DND-41 (cell line): ENCODE data around the gene TMEM163.
"Not testable (repeated sequence)": the region's sequence is repeated elsewhere in the genome, so short reads cannot be mapped to it uniquely, and the experiment has no call there.

Experiments
- ATAC-seq: fragments of 200-7000 bp; cut with Tn5 transposase; 3 replicates; pipeline ENCODE4 v1.9.1; 2021; ENCODE audit warnings: low read depth; ENCODE audit not compliant: insufficient read depth
- DNase-seq: peaks from one replicate; pipeline ENCODE4 v3.0.0-alpha.2; 2020
- H2AFZ ChIP-seq: 2 replicates; pipeline ENCODE4 v1.6.0; 2012; ENCODE audit warnings: low read depth, low read length
- H3K27ac ChIP-seq: 2 replicates; pipeline ENCODE4 v1.5.1; 2012; ENCODE audit warnings: low read length, inconsistent platforms
- H3K27me3 ChIP-seq: fragments of 200-600 bp; sonication (generic); 2 replicates; pipeline ENCODE4 v1.6.0; 2012; ENCODE audit warnings: low read length, mild to moderate bottlenecking, inconsistent platforms; ENCODE audit not compliant: insufficient read depth, poor library complexity
- H3K36me3 ChIP-seq: 2 replicates; pipeline ENCODE4 v1.5.1; 2012; ENCODE audit warnings: low read length, inconsistent platforms; ENCODE audit not compliant: insufficient read depth
- H3K4me1 ChIP-seq: 2 replicates; pipeline ENCODE4 v1.5.1; 2012; ENCODE audit warnings: mild to moderate bottlenecking, low read length; ENCODE audit not compliant: insufficient read depth
- H3K4me2 ChIP-seq: 2 replicates; pipeline ENCODE4 v1.6.0; 2012; ENCODE audit warnings: mild to moderate bottlenecking, moderate library complexity, low read length, inconsistent platforms; ENCODE audit not compliant: insufficient read depth
- H3K4me3 ChIP-seq, 2 experiments: fragments of 200-600 bp in 1 of 2; shearing (Covaris generic) in 1 of 2; 2 replicates each; pipeline ENCODE4 v1.5.1; 2012 to 2016; ENCODE audit warnings: inconsistent platforms in 2 of 2, low read length in 2 of 2, mild to moderate bottlenecking in 2 of 2, low read depth in 1 of 2, moderate library complexity in 1 of 2
- H3K79me2 ChIP-seq: 2 replicates; pipeline ENCODE4 v1.6.0; 2012; ENCODE audit warnings: low read length, inconsistent platforms; ENCODE audit not compliant: insufficient read depth
- H3K9ac ChIP-seq: 2 replicates; pipeline ENCODE4 v1.6.0; 2012; ENCODE audit warnings: low read depth, mild to moderate bottlenecking, inconsistent platforms, low read length, moderate library complexity
- H3K9me3 ChIP-seq: 2 replicates; pipeline ENCODE4 v1.5.1; 2012; ENCODE audit warnings: low read length, moderate library complexity, mild to moderate bottlenecking, inconsistent platforms; ENCODE audit not compliant: insufficient read depth, severe bottlenecking
- H4K20me1 ChIP-seq: 2 replicates; pipeline ENCODE4 v1.6.0; 2012; ENCODE audit warnings: low read length; ENCODE audit not compliant: insufficient read depth
- CTCF ChIP-seq: IDR thresholded peaks from 2 replicates; pipeline ENCODE4 v1.5.1; 2012; ENCODE audit warnings: borderline replicate concordance, low read length, moderate library complexity, mild to moderate bottlenecking; ENCODE audit not compliant: poor library complexity, severe bottlenecking; ENCODE audit errors: extremely low read depth
- EZH2 ChIP-seq: IDR thresholded peaks from 3 replicates; pipeline ENCODE4 v1.6.1; 2012; ENCODE audit warnings: borderline replicate concordance, low read depth, mild to moderate bottlenecking, moderate library complexity, low read length, inconsistent platforms; ENCODE audit not compliant: severe bottlenecking

Gene TMEM163

DNA sequence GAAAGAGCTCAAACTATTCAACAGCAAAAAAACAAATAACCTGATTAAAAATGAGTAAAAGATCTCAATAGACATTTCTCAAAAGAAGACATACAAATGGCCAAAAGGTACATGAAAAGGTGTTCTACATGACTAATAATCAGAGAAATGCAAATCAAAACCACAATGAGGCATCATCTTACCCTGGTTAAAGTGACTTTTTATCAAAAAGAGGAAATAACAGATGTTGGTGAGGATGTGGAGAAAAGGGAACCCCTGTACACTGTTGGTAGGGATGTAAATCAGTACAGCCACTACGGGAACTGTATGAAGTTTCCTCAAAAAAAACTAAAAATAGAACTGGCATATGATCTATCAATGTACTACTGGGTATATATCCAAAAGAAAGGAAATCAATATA, 39.8 kb upstream of the TMEM163 start:
- TF ChIP-seq EZH2 (no peak), CTCF (no peak)
- H3K36me3 ChIP-seq, result no peaks in the 10 kb centered on the region
- H3K4me3 ChIP-seq, result no peak overlapping the region
- H3K4me2 ChIP-seq, result no peak overlapping the region
- no peaks in the 10 kb centered on the region for H4K20me1 ChIP-seq
- no peak overlapping the region for H3K9ac ChIP-seq
- no peaks in the 10 kb centered on the region; the same call in 1 of the 2 replicates for H3K4me1 ChIP-seq
- no peak overlapping the region for H3K27ac ChIP-seq
- no peaks in the 10 kb centered on the region for H3K79me2 ChIP-seq
- H2AFZ ChIP-seq, result no peak overlapping the region
- no peak for ATAC-seq
- no peaks in the 10 kb centered on the region for H3K27me3 ChIP-seq
- H3K9me3 ChIP-seq, result no peaks in the 10 kb centered on the region
- no peak for DNase-seq

DNA sequence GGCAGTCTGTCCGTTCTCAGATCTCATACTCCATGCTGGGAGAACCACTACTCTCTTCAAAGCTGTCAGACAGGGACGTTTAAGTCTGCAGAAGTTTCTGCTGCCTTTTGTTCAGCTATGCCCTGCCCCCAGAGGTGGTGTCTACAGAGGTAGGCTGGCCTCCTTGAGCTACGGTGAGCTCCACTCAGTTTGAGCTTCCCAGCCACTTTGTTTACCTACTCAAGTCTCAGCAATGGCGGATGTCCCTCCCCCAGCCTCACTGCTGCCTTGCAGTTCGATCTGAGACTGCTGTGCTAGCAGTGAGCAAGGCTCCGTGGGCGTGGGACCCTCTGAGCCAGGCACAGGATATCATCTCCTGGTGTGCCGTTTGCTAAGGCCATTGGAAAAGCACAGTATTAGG, 33.2 kb upstream of the TMEM163 start:
- H3K4me3 ChIP-seq, H3K36me3 ChIP-seq, H4K20me1 ChIP-seq, H3K4me2 ChIP-seq, ATAC-seq, H3K4me1 ChIP-seq, H3K9ac ChIP-seq, H3K27ac ChIP-seq, H3K27me3 ChIP-seq, DNase-seq, H2AFZ ChIP-seq, H3K9me3 ChIP-seq, H3K79me2 ChIP-seq: not testable (repeated sequence)

- Histone ChIP-seq H3K4me3 (no peak overlapping the region), H3K9ac (no peak overlapping the region), H3K36me3 (no peaks in the 10 kb centered on the region), H3K9me3 (no peaks in the 10 kb centered on the region), H3K4me2 (peak overlapping the region; percentile 44; the same call in 1 of the 2 replicates), H2AFZ (no peak overlapping the region), H3K27ac (no peak overlapping the region), H3K27me3 (no peaks in the 10 kb centered on the region), H3K79me2 (no peaks in the 10 kb centered on the region), H3K4me1 (peaks cover 26% of the 10 kb centered on the region), H4K20me1 (no peaks in the 10 kb centered on the region)
- TF ChIP-seq CTCF (no peak), EZH2 (no peak)
- no peak for DNase-seq
- peak; percentile 47 for ATAC-seq
Observed at GRCh38 chr2:134745546-134745945, 26.7 kb upstream of the TMEM163 start.

DNA sequence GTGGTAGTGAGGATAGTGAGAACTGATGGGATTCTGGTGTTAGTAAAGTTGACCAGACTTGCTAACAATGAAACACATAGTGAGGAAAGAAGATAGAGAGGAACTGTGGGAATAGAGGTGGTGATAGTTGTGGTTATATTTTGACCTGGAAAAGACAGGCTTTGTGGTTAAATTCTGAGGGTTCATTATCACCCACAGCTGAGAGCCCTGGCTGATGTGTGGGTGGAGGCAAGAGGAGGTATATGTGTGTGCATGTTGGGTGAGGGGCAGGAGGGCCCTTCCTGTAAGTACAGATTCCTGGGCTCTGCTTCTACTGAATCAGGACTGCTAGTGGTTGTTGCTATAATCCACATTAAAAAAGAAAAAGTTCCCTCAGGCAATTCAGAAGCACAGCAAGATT, 26.2 kb upstream of the TMEM163 start:
- DNase-seq (peak; percentile 70), ATAC-seq (peak; percentile 98)
- Histone ChIP-seq H3K79me2 (no peaks in the 10 kb centered on the region), H2AFZ (no peak overlapping the region), H3K4me3 (no peak overlapping the region), H4K20me1 (no peaks in the 10 kb centered on the region), H3K4me2 (peak overlapping the region; percentile 44; the same call in 1 of the 2 replicates), H3K4me1 (peaks cover 26% of the 10 kb centered on the region), H3K27ac (no peak overlapping the region), H3K9me3 (no peaks in the 10 kb centered on the region), H3K36me3 (no peaks in the 10 kb centered on the region), H3K9ac (no peak overlapping the region), H3K27me3 (no peaks in the 10 kb centered on the region)
- no peak for TF ChIP-seq EZH2
- no peak for TF ChIP-seq CTCF
